ENCODE results near the gene ALK. TPM values are rescaled to one million over a fixed set of nuclear protein-coding genes. Genes with fewer than 3 reads are reported as not detected.

The ALK gene
- total and polyA plus RNA-seq, 2 donors (not counting 1 experiment from before 2014, with no cell fraction given) = not detected

- Mint-ChIP-seq H3K27me3 (no peaks in the 10 kb centered on the region), H3K27ac (no peak overlapping the region), H3K4me3 (no peak overlapping the region), H3K9me3 (ENCODE audit: insufficient read depth) (no peaks in the 10 kb centered on the region), H3K4me1 (no peaks in the 10 kb centered on the region)
- Histone ChIP-seq H3K4me2 (replicated peaks; ENCODE audit: low read depth, low read length, poor library complexity, severe bottlenecking) (no peak overlapping the region), H3K27ac (ENCODE audit: low read length in 2 of 2) (no peak overlapping the region), H3K9ac (ENCODE audit: low read length) (no peak overlapping the region), H3K4me1 (ENCODE audit: control insufficient read depth in 2 of 2, insufficient read depth in 2 of 2, low read length in 2 of 2) (no peaks in the 10 kb centered on the region), H3K4me3 (ENCODE audit: control extremely low read depth in 1 of 5, extremely low read depth in 1 of 5, insufficient read depth in 1 of 5, low read depth in 2 of 5, low read length in 4 of 5) (no peak overlapping the region), H2AFZ (ENCODE audit: insufficient read depth, low read depth, low read length, poor library complexity, severe bottlenecking) (no peak overlapping the region), H3K79me2 (ENCODE audit: control insufficient read depth, insufficient read depth, low read length) (no peaks in the 10 kb centered on the region), H3K27me3 (replicated peaks in 1 of 4; ENCODE audit: control extremely low read depth in 1 of 4, control insufficient read depth in 3 of 4, insufficient read depth in 4 of 4, low read length in 3 of 4) (no peaks in the 10 kb centered on the region), H4K20me1 (ENCODE audit: control insufficient read depth, insufficient read depth, low read length, poor library complexity, severe bottlenecking) (no peaks in the 10 kb centered on the region), H3K9me3 (ENCODE audit: control extremely low read depth in 1 of 3, control insufficient read depth in 2 of 3, insufficient read depth in 1 of 3, low read length in 2 of 3) (no peaks in the 10 kb centered on the region), H3K36me3 (replicated peaks in 1 of 2; ENCODE audit: control extremely low read depth in 1 of 2, control insufficient read depth in 1 of 2, extremely low read depth in 1 of 2, insufficient read depth in 2 of 2, low read length in 1 of 2) (no peaks in the 10 kb centered on the region)
- POLR2A ChIA-PET = no interaction called here
- CTCF ChIA-PET = interaction anchor here (0.6 kb wide), 1 partner anchor 24 kb away, joined by 3 read pairs; no protein-coding TSS in a partner anchor
- WGBS (ENCODE audit: insufficient coverage) = no CpG with 5 or more reads among the region's 3 CpGs
- TF ChIP-seq CTCF (IDR thresholded peaks at IDR 0.05) = no peak
- TF ChIP-seq EZH2 (IDR thresholded peaks at IDR 0.05; ENCODE audit: borderline replicate concordance, insufficient read depth, low read depth, low read length, poor library complexity, severe bottlenecking) = no peak
- intact Hi-C loops (cut with micrococcal nuclease) = no loop called here
- DNase-seq (no peak), ATAC-seq (ENCODE audit: low read depth) (no peak)
Observed at GRCh38 chr2:29175338-29175737, 746.0 kb downstream of the ALK start.

GRCh38 chr2:29174937-29175336 lies 746.4 kb downstream of the ALK start:
- Histone ChIP-seq H3K9ac (ENCODE audit: low read length) (no peak overlapping the region), H2AFZ (ENCODE audit: insufficient read depth, low read depth, low read length, poor library complexity, severe bottlenecking) (no peak overlapping the region), H3K27ac (ENCODE audit: low read length in 2 of 2) (no peak overlapping the region), H3K4me1 (ENCODE audit: control insufficient read depth in 2 of 2, insufficient read depth in 2 of 2, low read length in 2 of 2) (no peaks in the 10 kb centered on the region), H3K4me3 (ENCODE audit: control extremely low read depth in 1 of 5, extremely low read depth in 1 of 5, insufficient read depth in 1 of 5, low read depth in 2 of 5, low read length in 4 of 5) (no peak overlapping the region), H3K36me3 (replicated peaks in 1 of 2; ENCODE audit: control extremely low read depth in 1 of 2, control insufficient read depth in 1 of 2, extremely low read depth in 1 of 2, insufficient read depth in 2 of 2, low read length in 1 of 2) (no peaks in the 10 kb centered on the region), H3K27me3 (replicated peaks in 1 of 4; ENCODE audit: control extremely low read depth in 1 of 4, control insufficient read depth in 3 of 4, insufficient read depth in 4 of 4, low read length in 3 of 4) (no peaks in the 10 kb centered on the region), H3K4me2 (replicated peaks; ENCODE audit: low read depth, low read length, poor library complexity, severe bottlenecking) (no peak overlapping the region), H4K20me1 (ENCODE audit: control insufficient read depth, insufficient read depth, low read length, poor library complexity, severe bottlenecking) (no peaks in the 10 kb centered on the region), H3K9me3 (ENCODE audit: control extremely low read depth in 1 of 3, control insufficient read depth in 2 of 3, insufficient read depth in 1 of 3, low read length in 2 of 3) (no peaks in the 10 kb centered on the region), H3K79me2 (ENCODE audit: control insufficient read depth, insufficient read depth, low read length) (no peaks in the 10 kb centered on the region)
- no peak overlapping the region for H3K4me3 Mint-ChIP-seq
- intact Hi-C loops (cut with micrococcal nuclease) = no loop called here
- H3K27ac Mint-ChIP-seq = no peak overlapping the region
- no peaks in the 10 kb centered on the region for H3K4me1 Mint-ChIP-seq
- no peak for TF ChIP-seq EZH2 (IDR thresholded peaks at IDR 0.05; ENCODE audit: borderline replicate concordance, insufficient read depth, low read depth, low read length, poor library complexity, severe bottlenecking)
- TF ChIP-seq CTCF (IDR thresholded peaks at IDR 0.05) = no peak
- WGBS (ENCODE audit: insufficient coverage) = 100% methylated on average over 2 of the region's 2 CpGs
- DNase-seq = no peak
- POLR2A ChIA-PET = no interaction called here
- no peak for ATAC-seq (ENCODE audit: low read depth)
- H3K27me3 Mint-ChIP-seq = no peaks in the 10 kb centered on the region
- H3K9me3 Mint-ChIP-seq (ENCODE audit: insufficient read depth) = no peaks in the 10 kb centered on the region
- CTCF ChIA-PET = no interaction called here
